Dendritic cell treated with granulocyte-macrophage colony-stimulating factor and Interleukin-4, amounts not matched to agents 40 ng/mL and 50 ng/mL, for 4 days (primary cell): Measurements from ENCODE around the gene TNFAIP8L1.
A peak's percentile ranks its signal among the peaks of the same experiment; 100 is the strongest.

Source experiments
- H3K27ac Mint-ChIP-seq: one replicate; pipeline ENCODE4 v1.8.0; 2022; ENCODE audit warnings: mild to moderate bottlenecking, mixed read lengths
- H3K27me3 Mint-ChIP-seq: one replicate; pipeline ENCODE4 v1.8.0; 2022; ENCODE audit warnings: mild to moderate bottlenecking, mixed read lengths
- H3K36me3 Mint-ChIP-seq: one replicate; pipeline ENCODE4 v1.8.0; 2022; ENCODE audit warnings: low read depth, mixed read lengths
- H3K4me1 Mint-ChIP-seq: one replicate; pipeline ENCODE4 v1.8.0; 2022; ENCODE audit warnings: low read depth, mixed read lengths
- H3K4me3 Mint-ChIP-seq: one replicate; pipeline ENCODE4 v1.8.0; 2022; ENCODE audit warnings: mild to moderate bottlenecking, moderate library complexity, mixed read lengths
- H3K9me3 Mint-ChIP-seq: one replicate; pipeline ENCODE4 v1.8.0; 2022; ENCODE audit warnings: mixed read lengths
- intact Hi-C: fragments of 100-400 bp; cut with micrococcal nuclease; formaldehyde crosslinking; loops from one replicate; pipeline ENCODE4 v1.15.0; 2022

Gene TNFAIP8L1

GRCh38 chr19:4624733-4625362 lies 14.5 kb upstream of the TNFAIP8L1 start:
- intact Hi-C loops, result no loop called here
- Mint-ChIP-seq H3K27me3 (peaks cover 44% of the 10 kb centered on the region), H3K9me3 (no peaks in the 10 kb centered on the region), H3K27ac (no peak overlapping the region), H3K4me3 (no peak overlapping the region), H3K4me1 (no peaks in the 10 kb centered on the region), H3K36me3 (no peaks in the 10 kb centered on the region)

- H3K27me3 Mint-ChIP-seq, result peaks cover 2% of the 10 kb centered on the region
- intact Hi-C loops, result loop anchor here (1.0 kb wide), 1 partner anchor 57 kb away; no protein-coding TSS in a partner anchor
- no peaks in the 10 kb centered on the region for H3K36me3 Mint-ChIP-seq
- H3K4me3 Mint-ChIP-seq, result no peak overlapping the region
- no peaks in the 10 kb centered on the region for H3K9me3 Mint-ChIP-seq
- peaks cover 33% of the 10 kb centered on the region for H3K4me1 Mint-ChIP-seq
- peak overlapping the region; percentile 83 for H3K27ac Mint-ChIP-seq
Measured at GRCh38 chr19:4633140-4633967, 6.0 kb upstream of the TNFAIP8L1 start.

- peak overlapping the region; percentile 25 for H3K27ac Mint-ChIP-seq
Measured at GRCh38 chr19:4635754-4636116, 3.6 kb upstream of the TNFAIP8L1 start.

GRCh38 chr19:4636151-4636717 lies 3.1 kb upstream of the TNFAIP8L1 start:
- H3K4me3 Mint-ChIP-seq, result peak overlapping the region; percentile 56
- intact Hi-C loops, result no loop called here
- H3K27ac Mint-ChIP-seq, result peak overlapping the region; percentile 27
- H3K9me3 Mint-ChIP-seq, result no peaks in the 10 kb centered on the region
- H3K4me1 Mint-ChIP-seq, result peaks cover 57% of the 10 kb centered on the region
- peaks cover 6% of the 10 kb centered on the region for H3K36me3 Mint-ChIP-seq
- H3K27me3 Mint-ChIP-seq, result no peaks in the 10 kb centered on the region

More at GRCh38 chr19:4635754-4636116, 3.6 kb upstream of the TNFAIP8L1 start:
- Mint-ChIP-seq H3K4me1 (peaks cover 52% of the 10 kb centered on the region), H3K27me3 (no peaks in the 10 kb centered on the region), H3K36me3 (peaks cover 6% of the 10 kb centered on the region), H3K9me3 (no peaks in the 10 kb centered on the region), H3K4me3 (peak overlapping the region; percentile 56)
- intact Hi-C loops, result no loop called here

GRCh38 chr19:4636761-4637160 lies 2.6 kb upstream of the TNFAIP8L1 start:
- H3K9me3 Mint-ChIP-seq, result no peaks in the 10 kb centered on the region
- H3K36me3 Mint-ChIP-seq, result peaks cover 6% of the 10 kb centered on the region
- peaks cover 60% of the 10 kb centered on the region for H3K4me1 Mint-ChIP-seq
- intact Hi-C loops, result no loop called here
- H3K27ac Mint-ChIP-seq, result peak overlapping the region; percentile 27
- H3K27me3 Mint-ChIP-seq, result no peaks in the 10 kb centered on the region
- H3K4me3 Mint-ChIP-seq, result peak overlapping the region; percentile 56

- H3K27me3 Mint-ChIP-seq, result no peaks in the 10 kb centered on the region
- intact Hi-C loops, result loop anchor here (2.0 kb wide), 1 partner anchor 28 kb away; no protein-coding TSS in a partner anchor
- peak overlapping the region; percentile 96 for H3K27ac Mint-ChIP-seq
- peaks cover 55% of the 10 kb centered on the region for H3K4me1 Mint-ChIP-seq
- peaks cover 15% of the 10 kb centered on the region for H3K36me3 Mint-ChIP-seq
- H3K4me3 Mint-ChIP-seq, result no peak overlapping the region
- no peaks in the 10 kb centered on the region for H3K9me3 Mint-ChIP-seq
Measured at GRCh38 chr19:4638317-4638716, 999 bp upstream of the TNFAIP8L1 start.

- H3K4me1 Mint-ChIP-seq, result peaks cover 42% of the 10 kb centered on the region
- no peaks in the 10 kb centered on the region for H3K9me3 Mint-ChIP-seq
- H3K4me3 Mint-ChIP-seq, result peak overlapping the region; percentile 99
- H3K27me3 Mint-ChIP-seq, result no peaks in the 10 kb centered on the region
- H3K27ac Mint-ChIP-seq, result peak overlapping the region; percentile 96
- peaks cover 16% of the 10 kb centered on the region for H3K36me3 Mint-ChIP-seq
- intact Hi-C loops, result loop anchor here (2.0 kb wide), 1 partner anchor 27 kb away; no protein-coding TSS in a partner anchor
Measured at GRCh38 chr19:4639531-4640246, 373 bp downstream of the TNFAIP8L1 start.

GRCh38 chr19:4640247-4641000 lies 1.1 kb downstream of the TNFAIP8L1 start:
- peak overlapping the region; percentile 25 for H3K27ac Mint-ChIP-seq
- H3K36me3 Mint-ChIP-seq, result peaks cover 22% of the 10 kb centered on the region
- peaks cover 38% of the 10 kb centered on the region for H3K4me1 Mint-ChIP-seq

GRCh38 chr19:4641132-4641531 lies 1.8 kb downstream of the TNFAIP8L1 start:
- intact Hi-C loops, result no loop called here
- peak overlapping the region; percentile 25 for H3K27ac Mint-ChIP-seq
- no peaks in the 10 kb centered on the region for H3K9me3 Mint-ChIP-seq
- peak overlapping the region; percentile 23 for H3K4me3 Mint-ChIP-seq
- peaks cover 42% of the 10 kb centered on the region for H3K4me1 Mint-ChIP-seq
- no peaks in the 10 kb centered on the region for H3K27me3 Mint-ChIP-seq
- peaks cover 29% of the 10 kb centered on the region for H3K36me3 Mint-ChIP-seq

More at GRCh38 chr19:4640247-4641000, 1.1 kb downstream of the TNFAIP8L1 start:
- H3K4me3 Mint-ChIP-seq, result peak overlapping the region; percentile 99
- no peaks in the 10 kb centered on the region for H3K9me3 Mint-ChIP-seq
- H3K27me3 Mint-ChIP-seq, result no peaks in the 10 kb centered on the region
- intact Hi-C loops, result no loop called here

GRCh38 chr19:4642625-4643024 lies 3.3 kb downstream of the TNFAIP8L1 start:
- no peaks in the 10 kb centered on the region for H3K9me3 Mint-ChIP-seq
- H3K4me3 Mint-ChIP-seq, result no peak overlapping the region
- H3K36me3 Mint-ChIP-seq, result peaks cover 40% of the 10 kb centered on the region
- intact Hi-C loops, result no loop called here
- no peaks in the 10 kb centered on the region for H3K27me3 Mint-ChIP-seq
- H3K4me1 Mint-ChIP-seq, result peaks cover 37% of the 10 kb centered on the region
- no peak overlapping the region for H3K27ac Mint-ChIP-seq

- no peak overlapping the region for H3K27ac Mint-ChIP-seq
- H3K4me3 Mint-ChIP-seq, result no peak overlapping the region
- H3K27me3 Mint-ChIP-seq, result no peaks in the 10 kb centered on the region
- intact Hi-C loops, result no loop called here
- no peaks in the 10 kb centered on the region for H3K9me3 Mint-ChIP-seq
- peaks cover 39% of the 10 kb centered on the region for H3K4me1 Mint-ChIP-seq
- peaks cover 50% of the 10 kb centered on the region for H3K36me3 Mint-ChIP-seq
Measured at GRCh38 chr19:4645718-4646117, 6.4 kb downstream of the TNFAIP8L1 start.

GRCh38 chr19:4647676-4648644 lies 8.6 kb downstream of the TNFAIP8L1 start:
- Mint-ChIP-seq H3K4me3 (no peak overlapping the region), H3K27me3 (no peaks in the 10 kb centered on the region), H3K9me3 (no peaks in the 10 kb centered on the region), H3K36me3 (peaks cover 59% of the 10 kb centered on the region), H3K4me1 (peaks cover 32% of the 10 kb centered on the region), H3K27ac (no peak overlapping the region)
- intact Hi-C loops, result no loop called here
